ENCODE data around the gene HDAC2. TPM values are rescaled to one million over a fixed set of nuclear protein-coding genes. Genes with fewer than 3 reads are reported as not detected.

The HDAC2 gene
- polyA plus RNA-seq, 1 donor (not counting 4 experiments of a cell fraction or from before 2014, with no cell fraction given): 222 TPM

- Histone ChIP-seq H3K9me3 (ENCODE audit: control insufficient read depth, low read depth, low read length) (no peaks in the 10 kb centered on the region), H4K20me1 (ENCODE audit: control insufficient read depth, extremely low read depth, insufficient read depth, low read length) (no peaks in the 10 kb centered on the region), H3K4me2 (ENCODE audit: control insufficient read depth, extremely low read depth, insufficient read depth, low read depth, low read length) (no peak overlapping the region), H3K9me1 (ENCODE audit: control insufficient read depth, extremely low read depth, insufficient read depth, low read length) (no peaks in the 10 kb centered on the region), H3K79me2 (ENCODE audit: control insufficient read depth, insufficient read depth, low read length) (no peaks in the 10 kb centered on the region), H3K4me3 (ENCODE audit: control insufficient read depth in 2 of 3, extremely low read depth in 1 of 3, insufficient read depth in 2 of 3, low read depth in 1 of 3, low read length in 3 of 3) (no peak overlapping the region), H3K4me1 (ENCODE audit: control insufficient read depth, extremely low read depth, insufficient read depth, low read length) (no peaks in the 10 kb centered on the region), H3K27me3 (ENCODE audit: control insufficient read depth, extremely low read depth, insufficient read depth, low read length) (no peaks in the 10 kb centered on the region), H3K9ac (ENCODE audit: control insufficient read depth, extremely low read depth, insufficient read depth, low read length) (no peak overlapping the region), H3K36me3 (ENCODE audit: control insufficient read depth in 2 of 2, extremely low read depth in 1 of 2, insufficient read depth in 2 of 2, low read length in 2 of 2) (no peaks in the 10 kb centered on the region), H3K27ac (ENCODE audit: control insufficient read depth, insufficient read depth, low read length) (no peak overlapping the region), H2AFZ (ENCODE audit: control insufficient read depth, low read length) (no peak overlapping the region)
- TF ChIP-seq EZH2 (IDR thresholded peaks at IDR 0.05; ENCODE audit: low read length) (no peak), CTCF (optimal IDR thresholded peaks at IDR 0.05 in 1 of 3, IDR thresholded peaks at IDR 0.05 in 1 of 3, conservative IDR thresholded peaks at IDR 0.05 in 1 of 3; ENCODE audit: extremely low read depth in 1 of 3, insufficient read depth in 2 of 3, low read length in 3 of 3) (no peak)
- no peak for DNase-seq (ENCODE audit: low read depth, low spot score)
- dilution Hi-C loops (cut with MboI; ENCODE audit: extremely low pct_ligation_motif_present, low sequenced_read_pairs): no loop called here
- FAIRE-seq: no peak
These were observed 63.7 kb downstream of the HDAC2 start for GRCh38 chr6:113907102-113907815.

- H3K79me2 ChIP-seq (ENCODE audit: control insufficient read depth, insufficient read depth, low read length): no peaks in the 10 kb centered on the region
- no peaks in the 10 kb centered on the region for H4K20me1 ChIP-seq (ENCODE audit: control insufficient read depth, extremely low read depth, insufficient read depth, low read length)
- no peaks in the 10 kb centered on the region for H3K9me1 ChIP-seq (ENCODE audit: control insufficient read depth, extremely low read depth, insufficient read depth, low read length)
- dilution Hi-C loops (cut with MboI; ENCODE audit: extremely low pct_ligation_motif_present, low sequenced_read_pairs): no loop called here
- no peaks in the 10 kb centered on the region for H3K9me3 ChIP-seq (ENCODE audit: control insufficient read depth, low read depth, low read length)
- no peak for DNase-seq (ENCODE audit: low read depth, low spot score)
- no peaks in the 10 kb centered on the region for H3K27me3 ChIP-seq (ENCODE audit: control insufficient read depth, extremely low read depth, insufficient read depth, low read length)
- no peaks in the 10 kb centered on the region for H3K4me1 ChIP-seq (ENCODE audit: control insufficient read depth, extremely low read depth, insufficient read depth, low read length)
- H3K36me3 ChIP-seq (ENCODE audit: control insufficient read depth in 2 of 2, extremely low read depth in 1 of 2, insufficient read depth in 2 of 2, low read length in 2 of 2): no peaks in the 10 kb centered on the region
- no peak overlapping the region for H3K4me3 ChIP-seq (ENCODE audit: control insufficient read depth in 2 of 3, extremely low read depth in 1 of 3, insufficient read depth in 2 of 3, low read depth in 1 of 3, low read length in 3 of 3)
- H3K9ac ChIP-seq (ENCODE audit: control insufficient read depth, extremely low read depth, insufficient read depth, low read length): no peak overlapping the region
- no peak overlapping the region for H3K27ac ChIP-seq (ENCODE audit: control insufficient read depth, insufficient read depth, low read length)
- TF ChIP-seq CTCF (optimal IDR thresholded peaks at IDR 0.05 in 1 of 3, IDR thresholded peaks at IDR 0.05 in 1 of 3, conservative IDR thresholded peaks at IDR 0.05 in 1 of 3; ENCODE audit: extremely low read depth in 1 of 3, insufficient read depth in 2 of 3, low read length in 3 of 3): no peak
- no peak for TF ChIP-seq EZH2 (IDR thresholded peaks at IDR 0.05; ENCODE audit: low read length)
- H2AFZ ChIP-seq (ENCODE audit: control insufficient read depth, low read length): no peak overlapping the region
- FAIRE-seq: no peak
- no peak overlapping the region for H3K4me2 ChIP-seq (ENCODE audit: control insufficient read depth, extremely low read depth, insufficient read depth, low read depth, low read length)
These were observed 67.2 kb downstream of the HDAC2 start for GRCh38 chr6:113903666-113904330.
